ENCODE data around the gene JKAMP. TPM values are rescaled to one million over a fixed set of nuclear protein-coding genes. Genes with fewer than 3 reads are reported as not detected.

Gene JKAMP
- total RNA-seq, 1 experiment from 2014 or later, result 49.4 TPM

DNA sequence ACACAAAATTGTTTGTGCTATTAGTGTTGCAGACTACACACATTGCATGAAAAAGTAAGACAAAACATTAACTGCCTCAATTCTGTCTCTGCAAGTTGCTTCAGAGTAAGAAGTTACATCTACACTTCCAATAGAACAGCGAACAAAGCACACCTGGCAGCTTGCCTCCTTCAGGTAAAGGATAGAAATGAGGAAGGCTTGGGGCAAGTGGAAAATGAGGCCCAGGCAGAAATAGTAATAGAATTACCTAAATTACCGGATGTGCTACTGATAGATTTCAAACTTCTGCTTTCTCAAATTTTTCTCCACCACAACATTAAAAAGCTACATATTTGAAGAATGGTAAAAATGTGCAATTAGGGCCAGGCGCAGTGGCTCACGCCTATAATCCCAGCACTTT is 54.6 kb downstream of the JKAMP start:
- no peak for TF ChIP-seq CTCF (IDR thresholded peaks at IDR 0.05; ENCODE audit: unreplicated experiment)
- CTCF ChIA-PET, result no interaction called here
- no peaks in the 10 kb centered on the region for H3K36me3 Mint-ChIP-seq (ENCODE audit: insufficient read depth, unreplicated experiment)
- H3K9me3 Mint-ChIP-seq (ENCODE audit: low read depth, unreplicated experiment), result no peaks in the 10 kb centered on the region
- BruUV-seq (replicated peaks), result no TSS peak
- no peaks in the 10 kb centered on the region for H3K4me1 Mint-ChIP-seq (ENCODE audit: low read depth, unreplicated experiment)
- intact Hi-C loops (cut with micrococcal nuclease; ENCODE audit: unreplicated experiment), result no loop called here
- no peak for DNase-seq
- no peak overlapping the region for H3K27ac Mint-ChIP-seq (ENCODE audit: unreplicated experiment)
- peaks cover 18% of the 10 kb centered on the region for H3K27me3 Mint-ChIP-seq (ENCODE audit: unreplicated experiment)
- H3K4me3 Mint-ChIP-seq (ENCODE audit: low read depth, unreplicated experiment), result no peak overlapping the region

- BruUV-seq (replicated peaks), result no TSS peak
- no peak for DNase-seq
- intact Hi-C loops (cut with micrococcal nuclease; ENCODE audit: unreplicated experiment), result no loop called here
- no peak for TF ChIP-seq CTCF (IDR thresholded peaks at IDR 0.05; ENCODE audit: unreplicated experiment)
- Mint-ChIP-seq H3K27me3 (ENCODE audit: unreplicated experiment) (peaks cover 12% of the 10 kb centered on the region), H3K4me3 (ENCODE audit: low read depth, unreplicated experiment) (no peak overlapping the region), H3K27ac (ENCODE audit: unreplicated experiment) (no peak overlapping the region), H3K36me3 (ENCODE audit: insufficient read depth, unreplicated experiment) (no peaks in the 10 kb centered on the region), H3K9me3 (ENCODE audit: low read depth, unreplicated experiment) (no peaks in the 10 kb centered on the region), H3K4me1 (ENCODE audit: low read depth, unreplicated experiment) (no peaks in the 10 kb centered on the region)
- CTCF ChIA-PET, result no interaction called here
Measured at GRCh38 chr14:59540852-59541251, 56.5 kb downstream of the JKAMP start.

DNA sequence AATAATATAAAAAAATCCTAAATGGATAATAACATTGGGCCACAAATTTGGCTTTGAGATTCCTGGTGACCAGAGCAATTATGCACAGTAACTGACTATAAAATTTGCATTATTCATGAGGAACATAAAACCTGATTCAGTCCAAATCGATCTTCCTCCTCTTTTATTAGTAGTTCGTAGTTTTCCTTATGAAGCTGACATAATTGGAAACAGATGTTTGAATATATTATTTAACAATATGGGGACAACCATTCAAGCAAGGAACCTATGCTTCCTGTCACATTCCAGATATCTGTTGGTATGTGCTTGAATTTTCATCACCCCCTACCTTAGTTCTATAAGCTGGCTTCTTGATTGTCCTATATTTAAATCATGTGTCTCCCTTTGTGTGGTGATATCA is 57.4 kb downstream of the JKAMP start:
- Mint-ChIP-seq H3K27ac (ENCODE audit: unreplicated experiment) (no peak overlapping the region), H3K4me3 (ENCODE audit: low read depth, unreplicated experiment) (no peak overlapping the region), H3K4me1 (ENCODE audit: low read depth, unreplicated experiment) (no peaks in the 10 kb centered on the region), H3K36me3 (ENCODE audit: insufficient read depth, unreplicated experiment) (no peaks in the 10 kb centered on the region), H3K27me3 (ENCODE audit: unreplicated experiment) (peaks cover 4% of the 10 kb centered on the region), H3K9me3 (ENCODE audit: low read depth, unreplicated experiment) (no peaks in the 10 kb centered on the region)
- no TSS peak for BruUV-seq (replicated peaks)
- intact Hi-C loops (cut with micrococcal nuclease; ENCODE audit: unreplicated experiment), result no loop called here
- TF ChIP-seq CTCF (IDR thresholded peaks at IDR 0.05; ENCODE audit: unreplicated experiment), result no peak
- no peak for DNase-seq
- CTCF ChIA-PET, result no interaction called here

DNA sequence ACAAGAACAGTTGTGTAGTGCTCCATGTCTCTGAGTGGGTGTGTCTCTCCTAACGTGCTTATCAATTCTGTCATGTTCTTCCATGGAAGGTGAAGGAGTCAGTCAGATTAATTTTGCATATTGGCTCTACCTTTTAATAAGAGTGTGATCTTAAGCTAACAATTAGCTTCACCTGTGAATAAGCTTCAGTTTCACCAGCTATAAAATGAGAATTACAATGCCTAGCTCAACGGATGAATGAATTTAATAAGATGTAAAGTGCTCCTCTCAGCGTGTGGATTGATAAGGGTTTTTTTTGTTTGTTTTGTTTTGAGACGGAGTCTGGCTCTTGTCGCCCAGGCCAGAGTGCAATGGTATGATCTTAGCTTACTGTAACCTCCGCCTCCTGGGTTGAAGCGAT is 59.6 kb downstream of the JKAMP start:
- intact Hi-C loops (cut with micrococcal nuclease; ENCODE audit: unreplicated experiment), result no loop called here
- Mint-ChIP-seq H3K4me1 (ENCODE audit: low read depth, unreplicated experiment) (no peaks in the 10 kb centered on the region), H3K4me3 (ENCODE audit: low read depth, unreplicated experiment) (no peak overlapping the region), H3K27ac (ENCODE audit: unreplicated experiment) (no peak overlapping the region), H3K36me3 (ENCODE audit: insufficient read depth, unreplicated experiment) (no peaks in the 10 kb centered on the region), H3K9me3 (ENCODE audit: low read depth, unreplicated experiment) (peaks cover 2% of the 10 kb centered on the region), H3K27me3 (ENCODE audit: unreplicated experiment) (no peaks in the 10 kb centered on the region)
- no peak for TF ChIP-seq CTCF (IDR thresholded peaks at IDR 0.05; ENCODE audit: unreplicated experiment)
- CTCF ChIA-PET, result no interaction called here
- DNase-seq, result no peak
- BruUV-seq (replicated peaks), result no TSS peak

DNA sequence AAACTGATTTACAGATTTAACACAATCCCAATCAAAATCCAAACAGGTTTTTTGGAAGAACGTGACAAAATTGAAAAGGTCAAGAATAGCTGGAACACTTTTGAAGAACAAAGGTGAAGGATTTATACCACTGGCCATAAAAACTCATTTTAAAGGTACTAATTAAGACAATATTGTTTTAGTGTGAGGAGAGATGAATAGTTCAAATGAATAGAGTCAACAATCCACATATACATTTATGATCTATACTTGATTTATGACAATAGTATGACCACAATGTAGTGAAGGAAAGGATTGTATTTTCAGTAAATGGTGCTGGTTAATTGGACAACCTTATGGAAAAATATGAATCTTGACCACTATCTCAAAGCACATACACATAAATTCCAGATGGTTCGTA is 63.0 kb downstream of the JKAMP start:
- Mint-ChIP-seq H3K4me1 (ENCODE audit: low read depth, unreplicated experiment) (no peaks in the 10 kb centered on the region), H3K36me3 (ENCODE audit: insufficient read depth, unreplicated experiment) (no peaks in the 10 kb centered on the region), H3K9me3 (ENCODE audit: low read depth, unreplicated experiment) (peaks cover 2% of the 10 kb centered on the region), H3K27ac (ENCODE audit: unreplicated experiment) (no peak overlapping the region), H3K27me3 (ENCODE audit: unreplicated experiment) (no peaks in the 10 kb centered on the region), H3K4me3 (ENCODE audit: low read depth, unreplicated experiment) (no peak overlapping the region)
- TF ChIP-seq CTCF (IDR thresholded peaks at IDR 0.05; ENCODE audit: unreplicated experiment), result no peak
- intact Hi-C loops (cut with micrococcal nuclease; ENCODE audit: unreplicated experiment), result no loop called here
- no peak for DNase-seq
- BruUV-seq (replicated peaks), result no TSS peak
- CTCF ChIA-PET, result interaction anchor here (0.7 kb wide), 1 partner anchor 605 kb away, joined by 3 read pairs; no protein-coding TSS in a partner anchor
